Mucosa of gallbladder (tissue), 1 donor: ENCODE results near the gene GRAMD1B. TPM values are rescaled to one million over a fixed set of nuclear protein-coding genes. Genes with fewer than 3 reads are reported as not detected.
"Not testable (repeated sequence)": the region's sequence is repeated elsewhere in the genome, so short reads cannot be mapped to it uniquely, and the experiment has no call there.

Experiments used
- DNase-seq: peaks from one replicate; pipeline ENCODE4 v3.0.0-alpha.2; 2020; ENCODE audit warnings: low spot score
- total RNA-seq: library from RNA; stranded (reverse); gene quantifications from one replicate; pipeline ENCODE4 v1.2.1, GENCODE V29; 2021
- donor health status: DM: no; HTN: no; CAD: no.

The GRAMD1B gene
- total RNA-seq, 1 donor from 2014 or later, result 118 TPM

DNA sequence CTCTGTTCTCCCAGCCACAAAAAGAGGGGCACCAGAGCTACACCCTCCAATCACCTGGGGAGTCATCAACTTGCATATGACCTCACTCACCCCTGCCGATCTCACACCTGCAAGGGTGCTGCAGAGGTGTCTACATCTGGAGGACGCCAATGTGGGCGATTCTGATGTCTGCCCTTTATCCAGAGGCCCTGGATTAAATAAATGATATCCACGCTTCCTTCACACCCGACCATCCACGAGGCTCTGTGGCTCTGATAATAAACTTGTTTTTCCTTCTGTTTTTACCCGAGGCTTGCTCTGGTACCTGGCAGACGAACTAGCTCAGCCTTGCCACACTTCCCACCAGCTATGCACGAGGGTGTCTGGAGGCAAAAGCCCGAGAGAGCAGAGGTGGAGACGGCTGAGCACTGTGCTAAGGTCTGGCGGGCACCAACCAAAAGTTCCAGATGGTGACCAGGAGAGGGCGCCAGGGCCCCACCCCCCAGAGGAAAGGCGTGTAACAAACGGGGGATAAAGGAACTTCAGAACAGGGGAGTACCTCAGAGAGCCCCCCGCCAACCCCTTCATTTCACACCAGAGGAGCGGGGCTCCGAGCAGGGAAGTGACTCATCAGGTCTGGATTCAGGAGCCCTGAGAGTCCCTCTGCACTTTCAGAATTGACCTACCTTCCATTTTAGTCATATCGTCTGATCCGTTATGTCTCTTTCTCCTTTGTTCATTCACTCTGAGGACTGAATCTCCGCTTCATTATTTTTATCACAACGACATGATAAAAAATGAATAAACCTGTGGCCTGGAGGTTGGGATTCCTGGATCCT lies 210.8 kb downstream of the GRAMD1B start:
- DNase-seq, result peak; percentile 16

DNA sequence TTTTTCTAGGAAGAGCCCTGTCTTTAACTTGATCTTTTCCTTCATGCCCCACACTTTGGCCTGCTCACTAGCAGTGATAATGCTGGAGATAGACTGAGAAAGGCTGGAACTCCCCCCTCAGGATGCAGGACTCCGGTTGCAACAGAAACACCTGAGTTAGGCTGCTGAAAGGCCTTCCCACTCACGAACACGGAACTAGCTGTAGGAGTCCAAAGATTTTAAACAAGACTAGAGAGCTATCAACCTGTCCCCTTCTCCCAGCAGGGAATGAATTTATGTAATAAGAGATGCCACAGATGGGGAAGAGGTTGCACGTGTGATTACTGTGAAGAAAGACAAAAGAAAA lies 211.4 kb downstream of the GRAMD1B start:
- no peak for DNase-seq

DNA sequence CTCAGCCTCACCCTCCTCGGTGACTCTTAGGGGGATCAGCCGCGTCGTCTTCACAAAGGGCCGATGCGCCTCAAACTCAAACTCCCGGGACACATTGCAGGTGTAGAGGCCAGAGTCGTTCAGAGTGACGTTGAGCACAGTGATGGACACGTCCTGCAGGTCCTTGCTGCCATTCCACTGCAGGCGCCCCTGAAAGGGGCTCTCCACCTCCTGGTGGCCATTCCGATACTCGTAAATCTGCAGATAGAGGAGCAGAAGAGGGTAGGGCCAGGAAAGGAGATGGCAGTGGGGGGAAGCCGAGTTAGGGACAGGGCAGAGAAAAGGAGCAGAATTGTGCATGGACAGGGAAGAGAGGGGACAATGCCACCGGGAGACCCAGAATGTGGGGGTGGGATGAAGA lies 212.4 kb downstream of the GRAMD1B start:
- DNase-seq, result no peak

DNA sequence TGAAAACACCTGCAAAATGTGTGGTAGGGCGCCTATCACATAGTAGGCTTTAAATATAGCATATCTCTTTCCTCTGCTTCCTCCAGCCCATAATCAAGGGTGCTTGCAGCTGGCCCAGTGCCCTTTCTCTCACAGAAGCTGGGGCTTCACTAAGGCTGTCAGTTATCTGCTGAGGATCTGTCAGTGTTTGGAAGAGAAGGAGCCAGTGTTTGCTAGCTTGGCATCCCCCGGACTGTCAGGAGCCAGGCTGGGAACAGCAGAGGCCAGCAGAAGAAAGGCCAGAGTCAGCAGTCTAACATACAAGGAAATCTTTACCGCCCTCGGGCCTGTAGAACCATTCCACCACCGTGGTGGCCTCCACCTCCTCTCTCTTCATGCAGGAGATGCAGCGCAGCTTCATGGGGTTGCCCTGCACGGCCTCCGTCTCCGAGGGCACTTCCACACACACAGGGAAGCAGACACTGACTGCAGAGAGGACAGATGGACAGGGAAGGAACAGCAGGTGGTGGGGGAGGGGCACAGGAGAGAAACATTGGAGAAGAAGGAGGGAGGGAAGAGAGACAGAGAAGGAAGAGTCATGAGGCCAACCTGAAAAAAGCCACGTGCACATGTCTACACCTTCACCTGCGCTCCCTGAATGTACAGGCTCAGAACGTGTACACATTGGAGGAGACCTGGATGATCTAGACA lies 215.4 kb downstream of the GRAMD1B start:
- DNase-seq, result no peak

DNA sequence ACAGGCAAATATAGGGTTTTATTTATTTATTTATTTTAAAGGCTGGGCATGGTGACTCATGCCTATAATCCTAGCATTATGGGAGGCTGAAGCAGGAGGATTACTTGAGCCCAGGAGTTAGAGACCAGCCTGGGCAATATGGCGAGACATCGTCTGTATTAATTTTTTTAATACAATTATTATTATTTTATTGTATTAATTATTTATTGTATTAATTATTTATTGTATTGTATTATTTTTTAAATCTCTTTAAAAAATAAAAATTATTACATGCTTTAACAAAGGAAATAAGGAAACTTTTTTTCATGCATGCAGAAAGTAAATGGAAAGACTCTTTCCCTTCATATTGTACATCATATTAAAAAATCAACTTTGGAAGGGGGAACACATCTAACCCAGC lies 220.8 kb downstream of the GRAMD1B start:
- DNase-seq, result no peak

DNA sequence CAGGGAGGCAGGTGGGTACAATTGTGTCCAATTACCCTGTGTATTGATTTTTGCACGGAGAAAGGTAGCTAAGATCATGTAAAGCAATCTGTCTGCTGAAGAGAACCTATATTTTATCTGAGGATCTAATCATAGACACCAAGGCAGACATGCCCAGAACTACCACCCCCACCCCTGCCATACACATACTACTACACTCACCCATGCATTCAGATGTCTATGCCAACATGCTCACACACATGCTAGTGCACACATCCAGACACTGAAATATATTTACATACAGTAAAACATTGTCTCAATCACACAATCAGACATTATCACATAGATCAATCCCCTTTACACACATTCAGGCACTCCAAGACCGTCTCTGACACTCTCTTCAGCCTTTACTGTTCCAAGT lies 222.5 kb downstream of the GRAMD1B start:
- no peak for DNase-seq

DNA sequence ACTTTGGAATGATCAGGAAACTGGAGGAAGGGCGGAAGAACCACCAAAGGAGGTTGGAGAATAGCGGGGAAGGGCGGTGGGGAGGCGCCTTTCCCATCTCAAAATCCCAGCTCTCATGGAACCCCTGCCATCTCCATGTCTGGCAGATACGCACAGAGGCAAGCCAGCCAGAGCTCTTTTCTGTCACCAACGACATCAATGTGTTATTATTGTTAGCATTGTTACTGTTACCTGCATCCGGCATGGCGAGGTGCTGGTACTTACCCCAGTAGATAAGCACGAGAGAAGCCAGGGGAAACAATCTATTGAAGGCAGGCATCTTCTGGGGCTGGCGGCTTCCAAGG lies 223.4 kb downstream of the GRAMD1B start:
- no peak for DNase-seq

DNA sequence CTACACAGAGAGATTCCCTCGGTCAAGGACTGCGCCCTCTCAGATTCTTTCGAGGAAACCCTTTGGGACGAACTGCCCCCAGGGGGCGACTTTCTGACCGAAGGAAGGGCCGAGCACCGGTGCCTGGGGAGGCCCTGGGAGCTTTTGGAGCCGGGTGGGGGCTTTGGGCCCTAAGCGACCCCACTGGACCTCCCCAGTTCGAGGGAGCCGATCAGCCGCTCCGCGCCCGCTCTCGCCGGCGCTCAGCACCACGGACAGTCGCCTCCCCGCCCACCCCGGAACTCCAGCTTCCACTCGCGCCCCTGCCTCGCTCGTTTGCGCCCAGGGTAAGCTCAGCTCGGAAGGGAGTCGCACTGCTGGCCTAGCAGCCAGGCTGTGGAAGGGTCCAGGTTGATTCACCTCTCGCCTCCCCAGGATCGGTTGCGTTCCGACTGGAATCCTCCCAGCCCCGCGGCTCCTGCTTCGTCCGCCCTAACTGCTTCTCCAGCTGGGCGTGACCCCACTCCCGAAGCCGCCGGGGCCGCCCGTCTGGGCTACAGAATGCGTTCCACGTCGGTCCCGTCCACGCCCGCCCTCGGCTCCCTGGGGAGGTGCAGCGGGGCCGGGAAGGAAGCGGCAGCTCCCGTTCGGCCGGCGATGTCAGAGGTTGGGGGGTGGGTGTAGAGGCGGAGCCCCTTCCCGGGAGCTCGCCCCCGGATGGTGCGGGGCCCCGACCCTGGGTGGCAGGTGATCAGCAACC lies 223.9 kb downstream of the GRAMD1B start:
- DNase-seq, result peak; percentile 25

DNA sequence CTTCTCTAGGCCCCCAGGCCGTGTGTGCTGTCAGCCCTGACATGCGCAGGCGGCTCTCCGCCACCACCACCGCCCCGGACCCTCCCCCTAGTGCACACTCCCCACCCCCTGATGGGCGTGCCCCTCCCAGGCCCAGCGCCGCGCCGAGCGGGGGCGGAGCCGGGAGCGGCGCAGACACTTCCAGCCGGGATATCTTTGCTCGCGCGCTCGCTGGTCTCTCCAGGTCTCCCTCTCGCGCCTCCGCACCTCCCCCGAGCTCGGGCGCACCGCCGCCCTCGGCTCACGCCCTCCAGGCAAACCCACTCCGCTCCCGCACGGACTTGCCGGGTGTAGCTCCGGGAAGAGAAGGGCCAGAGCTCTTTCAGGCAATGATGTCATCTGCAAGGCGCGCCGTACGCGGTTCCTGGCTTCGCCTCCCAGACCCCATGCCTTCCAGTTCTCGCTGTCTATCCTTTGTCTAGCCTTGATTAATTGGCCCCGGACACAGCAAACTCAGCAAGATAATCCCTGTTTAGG lies 224.6 kb downstream of the GRAMD1B start, which contains the start of gene SCN3B:
Gene SCN3B, minus strand, starts transcription at position 59 of the 516 bp plus-strand sequence. CDS start 823 bp downstream, outside the sequence.
- peak; percentile 33 for DNase-seq

DNA sequence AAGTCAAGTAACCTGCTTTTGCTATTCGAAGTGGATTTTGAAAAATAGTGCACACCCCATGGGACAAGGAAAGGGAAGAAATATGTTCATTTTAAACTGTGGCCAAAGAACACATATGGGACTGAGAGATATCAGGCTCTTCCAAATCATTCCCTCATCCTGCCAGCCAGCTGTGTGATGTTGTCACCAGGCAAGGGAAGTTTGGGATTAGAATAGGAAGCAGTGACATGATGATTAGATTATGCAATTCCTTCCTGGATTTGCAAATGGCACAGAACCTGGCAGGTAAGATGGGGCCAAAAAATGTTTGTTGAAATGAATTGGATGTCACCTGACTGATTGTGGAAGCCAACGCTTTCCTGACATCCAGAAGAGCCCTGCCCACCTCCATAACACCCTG lies 229.2 kb downstream of the GRAMD1B start:
- no peak for DNase-seq

DNA sequence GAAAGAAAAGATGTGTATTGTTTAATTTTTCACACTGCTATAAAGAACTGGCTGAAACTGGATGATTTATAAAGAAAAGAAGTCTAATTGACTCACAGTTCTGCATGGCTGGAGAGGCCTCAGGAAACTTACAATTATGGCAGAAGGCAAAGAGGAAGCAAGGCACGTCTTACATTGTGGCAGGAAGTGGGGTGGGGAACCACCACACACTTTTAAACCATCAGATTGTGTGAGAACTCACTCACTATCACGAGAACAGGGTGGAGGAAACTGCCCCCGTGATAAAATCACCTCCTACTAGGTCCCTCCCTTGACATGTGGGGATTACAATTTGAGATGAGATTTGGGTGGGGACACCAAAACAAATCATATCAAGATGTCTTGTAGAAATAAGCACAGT lies 229.9 kb downstream of the GRAMD1B start:
- not testable (repeated sequence) for DNase-seq

DNA sequence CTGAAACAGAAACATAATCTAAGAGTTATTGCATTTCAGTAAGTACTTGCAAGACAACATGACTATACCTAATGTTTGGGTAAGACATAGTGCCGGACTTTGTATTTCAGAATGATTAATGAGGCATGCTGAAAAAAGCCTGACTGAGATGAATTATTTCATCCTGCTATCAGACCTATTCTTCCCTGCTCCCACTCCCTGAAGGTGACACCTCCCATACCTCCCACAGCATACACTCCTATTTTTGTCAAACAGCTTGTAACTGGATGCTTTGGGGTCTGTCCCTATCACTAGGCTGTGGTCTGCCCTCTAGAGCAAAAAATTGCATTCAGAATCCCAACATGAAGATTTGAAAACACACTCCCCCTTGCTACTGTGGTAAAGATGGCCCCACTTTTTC lies 235.2 kb downstream of the GRAMD1B start:
- no peak for DNase-seq

DNA sequence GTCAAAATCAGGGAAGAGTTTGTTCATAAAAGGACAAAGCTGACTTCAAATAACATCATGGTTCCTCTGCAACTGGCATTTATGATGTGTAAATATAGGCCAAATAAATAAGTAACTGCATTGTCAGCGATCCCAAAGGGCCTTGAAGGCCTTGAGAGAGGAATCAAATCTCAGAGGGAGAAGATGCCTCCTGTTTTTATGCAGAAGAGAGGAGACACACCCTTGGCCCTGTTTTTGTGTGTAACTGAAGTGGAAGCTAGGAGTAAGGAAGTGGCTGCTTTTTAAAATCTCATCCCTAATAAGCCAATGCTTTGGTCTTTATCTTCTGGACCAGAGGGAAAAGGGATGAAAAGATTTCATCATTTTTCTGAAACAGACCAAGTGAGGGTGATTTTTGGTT lies 240.0 kb downstream of the GRAMD1B start:
- DNase-seq, result no peak

DNA sequence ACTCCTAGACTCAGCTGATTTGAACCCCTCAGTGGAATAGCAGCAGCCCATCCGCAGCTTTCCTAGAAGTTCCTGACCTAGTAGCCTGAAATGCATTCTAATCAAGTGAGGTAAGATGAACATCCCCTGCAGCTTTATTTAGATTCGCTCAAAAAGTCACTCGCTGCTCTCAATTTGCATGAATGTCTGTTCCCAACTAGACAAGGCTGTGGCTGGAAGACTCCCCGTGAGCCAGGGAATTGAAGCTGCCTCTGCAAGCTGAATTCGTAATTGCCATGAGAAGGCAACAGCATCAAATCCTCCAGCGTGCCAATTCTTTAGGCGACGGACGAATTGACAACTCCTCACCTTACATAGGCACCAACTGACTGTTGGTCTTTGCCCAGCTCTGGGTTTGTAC lies 241.5 kb downstream of the GRAMD1B start:
- no peak for DNase-seq

DNA sequence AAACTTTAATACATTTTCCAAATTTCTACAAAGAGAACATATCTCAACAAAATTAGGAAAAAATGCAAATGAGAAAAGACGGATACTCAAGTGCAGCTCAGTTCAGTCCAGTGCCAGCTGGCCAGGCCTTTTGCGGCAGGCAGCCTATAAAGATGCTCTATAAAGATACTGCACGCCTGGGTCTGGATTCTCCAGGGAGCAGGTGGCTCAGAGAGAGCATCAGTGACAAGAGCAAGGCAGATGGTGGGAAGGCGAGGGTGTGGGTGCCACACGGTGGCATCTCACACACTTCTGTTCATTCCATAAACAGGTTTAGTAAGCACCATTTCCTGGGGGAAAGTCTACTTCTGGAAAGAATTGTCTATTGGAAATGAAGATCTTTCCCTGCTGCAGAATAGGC lies 242.5 kb downstream of the GRAMD1B start:
- DNase-seq, result no peak

DNA sequence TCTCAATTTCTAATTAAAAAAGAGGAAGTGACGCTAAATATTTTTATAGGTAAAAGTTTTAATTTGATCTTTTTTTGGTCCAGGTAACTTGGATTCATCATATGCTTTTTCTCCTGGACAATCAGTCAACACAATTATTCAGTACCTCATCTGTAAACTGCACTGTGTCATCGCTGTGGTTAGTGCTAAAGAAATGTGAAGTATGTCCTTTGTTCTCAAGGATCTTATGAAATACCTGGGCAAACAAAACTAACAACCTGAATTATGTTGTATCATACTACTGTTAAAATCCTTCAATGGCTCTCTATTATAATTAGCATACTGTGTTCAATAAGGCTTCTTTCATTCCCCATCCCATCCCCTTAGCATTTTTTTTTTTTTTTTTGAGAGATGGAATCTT lies 244.2 kb downstream of the GRAMD1B start:
- DNase-seq, result no peak

Other genes with a start within 250 kb of the GRAMD1B start
- gene CLMP, start 235.0 kb upstream of the GRAMD1B start, total RNA-seq, result 53.9 TPM
- gene SCN3B, start 224.4 kb downstream of the GRAMD1B start, total RNA-seq, result 0.75 TPM